Measurements from ENCODE around the gene CLEC4C. TPM values are rescaled to one million over a fixed set of nuclear protein-coding genes. Genes with fewer than 3 reads are reported as not detected.

The CLEC4C gene
- total RNA-seq, 1 donor from 2014 or later, result not detected

DNA sequence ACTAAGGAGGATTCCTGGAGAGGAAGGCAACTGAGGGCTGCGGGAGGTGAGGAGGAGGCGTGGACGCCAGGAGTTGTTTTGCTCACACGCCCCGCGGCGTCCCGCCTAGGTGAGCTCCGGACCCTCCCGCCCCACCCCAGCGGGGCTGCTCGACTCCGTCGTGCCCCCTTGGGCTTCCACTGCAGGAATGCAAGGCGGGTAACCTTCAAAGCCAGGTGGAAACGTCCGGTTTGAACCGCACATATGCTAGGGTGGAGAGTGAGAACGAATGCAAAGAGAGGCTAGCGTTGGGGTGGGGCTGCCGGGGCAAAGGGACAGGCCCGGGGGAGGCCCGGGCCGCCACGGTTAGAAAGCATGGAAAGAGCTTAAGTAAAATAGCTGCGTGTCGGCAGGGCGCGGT lies 41.3 kb downstream of the CLEC4C start:
- Mint-ChIP-seq H3K4me3 (ENCODE audit: unreplicated experiment) (no peak overlapping the region), H3K9me3 (ENCODE audit: low read depth) (no peaks in the 10 kb centered on the region), H3K36me3 (ENCODE audit: low read depth) (no peaks in the 10 kb centered on the region), H3K4me1 (ENCODE audit: low read depth) (no peaks in the 10 kb centered on the region), H3K27ac (ENCODE audit: unreplicated experiment) (no peak overlapping the region), H3K27me3 (ENCODE audit: low read depth) (no peaks in the 10 kb centered on the region)
- TF ChIP-seq, protein P1, sequence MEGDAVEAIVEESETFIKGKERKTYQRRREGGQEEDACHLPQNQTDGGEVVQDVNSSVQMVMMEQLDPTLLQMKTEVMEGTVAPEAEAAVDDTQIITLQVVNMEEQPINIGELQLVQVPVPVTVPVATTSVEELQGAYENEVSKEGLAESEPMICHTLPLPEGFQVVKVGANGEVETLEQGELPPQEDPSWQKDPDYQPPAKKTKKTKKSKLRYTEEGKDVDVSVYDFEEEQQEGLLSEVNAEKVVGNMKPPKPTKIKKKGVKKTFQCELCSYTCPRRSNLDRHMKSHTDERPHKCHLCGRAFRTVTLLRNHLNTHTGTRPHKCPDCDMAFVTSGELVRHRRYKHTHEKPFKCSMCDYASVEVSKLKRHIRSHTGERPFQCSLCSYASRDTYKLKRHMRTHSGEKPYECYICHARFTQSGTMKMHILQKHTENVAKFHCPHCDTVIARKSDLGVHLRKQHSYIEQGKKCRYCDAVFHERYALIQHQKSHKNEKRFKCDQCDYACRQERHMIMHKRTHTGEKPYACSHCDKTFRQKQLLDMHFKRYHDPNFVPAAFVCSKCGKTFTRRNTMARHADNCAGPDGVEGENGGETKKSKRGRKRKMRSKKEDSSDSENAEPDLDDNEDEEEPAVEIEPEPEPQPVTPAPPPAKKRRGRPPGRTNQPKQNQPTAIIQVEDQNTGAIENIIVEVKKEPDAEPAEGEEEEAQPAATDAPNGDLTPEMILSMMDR (IDR thresholded peaks at IDR 0.05), result no peak
- DNase-seq (ENCODE audit: low spot score), result no peak

DNA sequence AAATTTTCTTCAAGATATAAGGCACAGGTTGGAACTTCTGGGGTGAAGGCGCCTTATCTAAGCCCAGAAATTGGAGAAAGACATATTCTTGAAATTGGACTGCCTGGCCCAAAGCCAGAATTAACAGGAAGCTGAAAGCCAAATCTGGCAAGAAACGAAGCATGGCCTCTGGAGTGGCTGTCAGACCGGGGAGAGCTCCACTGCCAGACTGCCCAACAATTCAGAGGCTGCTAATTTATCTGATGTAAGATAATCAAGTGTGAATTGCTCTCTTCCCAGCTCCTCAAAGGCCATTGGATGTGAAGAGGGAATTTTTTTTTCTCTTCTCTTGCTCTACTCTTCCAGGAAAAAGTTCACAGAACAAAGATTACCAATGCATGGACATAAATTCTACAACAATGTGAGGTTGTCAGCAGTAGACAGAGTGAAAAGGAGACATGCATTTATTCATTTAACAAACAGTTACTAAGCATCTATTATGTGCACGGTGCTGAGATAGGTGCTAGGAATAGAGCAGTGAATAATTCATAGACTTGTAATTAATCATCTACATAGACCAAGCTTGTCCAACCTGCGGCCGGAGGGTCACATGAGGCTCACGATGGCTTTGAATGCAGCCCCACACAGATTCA lies 51.5 kb downstream of the CLEC4C start, which contains the start of gene GDF3:
TSS of gene GDF3 (minus strand) at position 210 of the 632 bp plus-strand sequence. CDS start at position 163, 47 bp downstream.
- H3K4me3 Mint-ChIP-seq (ENCODE audit: unreplicated experiment), result no peak within 1 kb of the TSS
- DNase-seq (ENCODE audit: low spot score), result no peak

DNA sequence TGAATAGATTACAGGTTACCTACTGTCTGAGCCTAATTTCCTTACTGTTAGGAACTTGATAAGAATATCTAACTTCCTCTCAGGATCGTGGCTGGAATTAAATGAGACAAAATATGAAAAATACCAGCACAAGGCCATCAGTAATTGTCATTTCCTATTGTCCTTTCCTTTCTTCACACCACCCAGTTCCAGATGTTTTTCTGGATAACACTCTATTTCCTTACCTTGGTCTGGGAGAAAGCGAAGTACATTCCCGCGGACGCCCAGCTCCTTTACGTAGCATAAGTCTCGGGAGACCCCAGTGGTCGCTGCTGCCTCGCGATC lies 52.0 kb downstream of the CLEC4C start:
- no peak overlapping the region for H3K27ac Mint-ChIP-seq (ENCODE audit: unreplicated experiment)
- H3K27me3 Mint-ChIP-seq (ENCODE audit: low read depth), result peaks cover 4% of the 10 kb centered on the region
- TF ChIP-seq, protein P1 (IDR thresholded peaks at IDR 0.05), result no peak
- no peaks in the 10 kb centered on the region for H3K4me1 Mint-ChIP-seq (ENCODE audit: low read depth)
- no peaks in the 10 kb centered on the region for H3K9me3 Mint-ChIP-seq (ENCODE audit: low read depth)
- H3K4me3 Mint-ChIP-seq (ENCODE audit: unreplicated experiment), result no peak overlapping the region
- H3K36me3 Mint-ChIP-seq (ENCODE audit: low read depth), result no peaks in the 10 kb centered on the region
- no peak for DNase-seq (ENCODE audit: low spot score)

More for the DNA sequence above, 51.5 kb downstream of the CLEC4C start, which contains the start of gene GDF3:
- no peaks in the 10 kb centered on the region for H3K4me1 Mint-ChIP-seq (ENCODE audit: low read depth)
- H3K9me3 Mint-ChIP-seq (ENCODE audit: low read depth), result no peaks in the 10 kb centered on the region
- TF ChIP-seq, protein P1 (IDR thresholded peaks at IDR 0.05), result no peak
- no peak within 1 kb of the TSS for H3K27ac Mint-ChIP-seq (ENCODE audit: unreplicated experiment)
- H3K27me3 Mint-ChIP-seq (ENCODE audit: low read depth), result peaks cover 4% of the 10 kb centered on the region
- no peaks in the 10 kb centered on the region for H3K36me3 Mint-ChIP-seq (ENCODE audit: low read depth)

DNA sequence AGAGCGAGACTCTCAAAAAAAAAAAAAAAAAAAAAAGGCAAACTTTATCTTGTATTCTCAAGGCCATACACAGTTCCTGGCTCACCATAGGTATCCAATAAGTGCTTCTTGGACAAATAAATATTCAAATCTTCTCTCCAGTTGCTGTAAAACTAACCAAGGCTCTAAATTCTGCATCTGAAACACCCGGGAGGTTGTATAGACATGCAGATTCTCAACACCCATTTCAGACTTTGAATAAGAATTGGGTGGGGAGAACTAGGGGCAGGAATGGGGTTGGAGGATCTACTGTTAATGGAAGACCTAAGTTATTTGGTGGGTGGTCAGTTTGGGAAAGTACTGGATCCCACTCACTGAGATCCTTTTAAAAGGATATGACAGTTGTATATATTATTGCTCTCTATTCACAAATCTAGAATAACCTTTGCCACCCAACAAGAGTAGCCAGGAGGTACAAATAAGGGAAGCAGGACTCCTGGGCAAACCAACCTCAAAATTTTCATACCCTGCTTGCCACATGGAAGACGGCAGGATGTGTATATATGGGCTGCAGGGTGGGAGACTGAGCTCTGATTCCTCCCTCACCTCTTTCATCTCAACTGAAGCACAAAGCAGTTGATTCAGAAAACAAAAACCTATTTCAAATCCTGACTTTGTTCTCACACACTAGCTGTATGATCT lies 52.5 kb downstream of the CLEC4C start:
- Mint-ChIP-seq H3K27ac (ENCODE audit: unreplicated experiment) (no peak overlapping the region), H3K9me3 (ENCODE audit: low read depth) (no peaks in the 10 kb centered on the region), H3K27me3 (ENCODE audit: low read depth) (peaks cover 4% of the 10 kb centered on the region)

DNA sequence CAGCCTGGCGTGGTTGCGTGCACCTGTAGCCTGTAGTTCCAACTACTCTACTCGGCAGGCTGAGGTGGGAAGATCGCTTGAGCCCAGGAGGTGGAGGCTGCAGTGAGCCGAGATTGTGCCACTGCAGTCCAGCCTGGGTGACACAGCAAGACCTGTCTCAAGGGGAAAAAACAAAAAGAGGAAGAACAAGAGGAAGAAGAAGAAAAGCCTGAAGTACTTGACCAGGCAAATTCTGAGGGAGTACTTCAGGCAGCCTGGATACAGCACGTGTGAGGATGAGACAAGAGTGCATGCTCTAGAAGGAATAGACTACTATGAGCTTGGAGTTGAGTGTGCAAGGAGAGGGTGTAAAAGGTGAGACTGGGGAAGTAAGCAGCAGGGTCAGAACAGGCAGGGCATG lies 53.4 kb downstream of the CLEC4C start:
- TF ChIP-seq, protein P1 (IDR thresholded peaks at IDR 0.05), result no peak
- H3K4me3 Mint-ChIP-seq (ENCODE audit: unreplicated experiment), result no peak overlapping the region
- no peak for DNase-seq (ENCODE audit: low spot score)
- H3K27me3 Mint-ChIP-seq (ENCODE audit: low read depth), result peaks cover 4% of the 10 kb centered on the region
- no peaks in the 10 kb centered on the region for H3K9me3 Mint-ChIP-seq (ENCODE audit: low read depth)
- no peak overlapping the region for H3K27ac Mint-ChIP-seq (ENCODE audit: unreplicated experiment)
- no peaks in the 10 kb centered on the region for H3K4me1 Mint-ChIP-seq (ENCODE audit: low read depth)
- H3K36me3 Mint-ChIP-seq (ENCODE audit: low read depth), result no peaks in the 10 kb centered on the region

More for the DNA sequence above, 52.5 kb downstream of the CLEC4C start:
- Mint-ChIP-seq H3K4me1 (ENCODE audit: low read depth) (no peaks in the 10 kb centered on the region), H3K36me3 (ENCODE audit: low read depth) (no peaks in the 10 kb centered on the region), H3K4me3 (ENCODE audit: unreplicated experiment) (no peak overlapping the region)
- no peak for DNase-seq (ENCODE audit: low spot score)
- TF ChIP-seq, protein P1 (IDR thresholded peaks at IDR 0.05), result no peak
